ENCODE measurements around the gene DLX5. TPM values are rescaled to one million over a fixed set of nuclear protein-coding genes. Genes with fewer than 3 reads are reported as not detected.
"Not testable (repeated sequence)": the region's sequence is repeated elsewhere in the genome, so short reads cannot be mapped to it uniquely, and the experiment has no call there.

The DLX5 gene
- total RNA-seq = not detected

DNA sequence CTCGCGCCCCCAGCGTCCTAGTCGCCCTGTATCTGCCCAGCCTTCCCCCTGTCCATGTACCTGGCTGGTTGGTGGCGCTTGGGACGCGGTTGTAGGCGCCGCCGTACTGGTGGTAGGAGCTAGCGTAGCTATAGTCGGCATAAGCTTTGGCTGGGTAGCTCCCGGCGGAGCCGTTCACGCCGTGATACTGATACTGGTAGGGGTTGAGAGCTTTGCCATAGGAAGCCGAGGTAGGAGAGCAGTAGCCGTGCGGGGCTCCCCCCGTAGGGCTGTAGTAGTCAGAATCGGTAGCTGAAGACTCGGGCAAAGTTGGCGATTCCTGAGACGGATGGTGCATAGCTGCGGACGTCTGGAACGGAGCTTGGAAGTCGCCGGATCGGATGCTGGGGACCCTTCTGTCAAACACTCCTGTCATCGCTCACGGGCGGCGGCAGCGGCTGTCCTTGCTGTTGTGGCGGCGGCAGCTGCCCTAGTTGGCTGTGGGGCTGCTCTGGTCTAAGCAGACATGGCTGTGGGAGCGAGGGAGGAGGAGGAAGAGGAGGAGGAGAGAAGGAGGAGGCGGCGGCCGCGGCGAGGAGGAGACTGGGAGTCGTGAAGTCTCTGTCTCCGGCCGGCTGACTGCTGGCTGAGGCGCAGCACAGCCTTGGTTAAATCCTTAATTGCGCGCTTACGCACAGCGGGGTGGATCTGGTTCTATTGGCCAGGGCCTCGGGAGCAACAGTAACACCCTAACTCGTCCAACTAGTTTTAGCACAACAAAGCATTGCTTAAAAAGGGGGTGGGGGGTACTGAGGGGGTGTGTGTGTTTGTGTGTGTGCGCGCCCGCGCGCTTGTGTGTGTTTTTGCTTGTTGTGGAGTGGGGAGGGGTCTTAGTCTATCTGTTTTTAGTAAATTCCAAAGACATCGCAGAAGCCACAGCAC, at the start of gene DLX5:
DLX5 (minus strand) TSS at position 623 of the 921 bp plus-strand sequence; CDS start at position 415, 208 bp downstream.
- peaks cover 8% of the 10 kb centered on the region for H3K36me3 Mint-ChIP-seq
- H3K9me3 Mint-ChIP-seq = no peaks in the 10 kb centered on the region
- peak within 1 kb of the TSS; percentile 67 for H3K4me3 Mint-ChIP-seq

GRCh38 chr7:97072025-97072424, 47.4 kb upstream of the DLX5 start:
- not testable (repeated sequence) for H3K36me3 Mint-ChIP-seq, H3K9me3 Mint-ChIP-seq, H3K4me1 Mint-ChIP-seq, DNase-seq, H3K27ac Mint-ChIP-seq, H3K4me3 Mint-ChIP-seq
- H3K27me3 Mint-ChIP-seq = peaks cover 43% of the 10 kb centered on the region

More for the DNA sequence above, at the start of gene DLX5:
- DNase-seq = no peak
- H3K27me3 Mint-ChIP-seq = peaks cover 91% of the 10 kb centered on the region
- H3K4me1 Mint-ChIP-seq = peaks cover 46% of the 10 kb centered on the region
- peak within 1 kb of the TSS; percentile 44 for H3K27ac Mint-ChIP-seq

GRCh38 chr7:97064972-97065587, 40.4 kb upstream of the DLX5 start:
- H3K9me3 Mint-ChIP-seq = no peaks in the 10 kb centered on the region
- no peak for DNase-seq
- H3K4me1 Mint-ChIP-seq = no peaks in the 10 kb centered on the region
- H3K27ac Mint-ChIP-seq = no peak overlapping the region
- H3K4me3 Mint-ChIP-seq = no peak overlapping the region
- no peaks in the 10 kb centered on the region for H3K36me3 Mint-ChIP-seq
- H3K27me3 Mint-ChIP-seq = peaks cover 10% of the 10 kb centered on the region

GRCh38 chr7:97064020-97064419, 39.4 kb upstream of the DLX5 start:
- no peaks in the 10 kb centered on the region for H3K36me3 Mint-ChIP-seq
- peaks cover 10% of the 10 kb centered on the region for H3K27me3 Mint-ChIP-seq
- no peak overlapping the region for H3K4me3 Mint-ChIP-seq
- H3K4me1 Mint-ChIP-seq = no peaks in the 10 kb centered on the region
- H3K9me3 Mint-ChIP-seq = peaks cover 8% of the 10 kb centered on the region
- no peak for DNase-seq
- H3K27ac Mint-ChIP-seq = no peak overlapping the region

DNA sequence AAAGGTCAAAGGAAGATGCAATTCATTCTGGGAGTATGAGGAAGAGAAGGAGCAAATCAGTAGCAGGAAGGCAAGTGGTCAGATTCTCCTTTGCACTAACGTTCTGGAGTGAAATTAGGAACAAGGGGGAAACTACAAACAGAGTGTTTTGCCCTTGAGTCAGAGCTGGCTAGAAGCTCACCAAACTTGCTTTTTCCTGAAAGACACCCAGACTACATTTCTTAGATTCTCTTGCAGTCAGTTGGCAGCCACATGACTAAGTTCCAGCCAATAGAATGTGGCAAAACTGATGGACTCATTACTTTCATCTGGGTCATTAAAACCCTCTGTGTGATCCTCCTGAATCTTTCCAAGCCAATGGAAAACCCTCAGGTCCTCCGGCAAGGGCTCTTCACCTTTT, 18.6 kb upstream of the DLX5 start:
- Mint-ChIP-seq H3K9me3 (no peaks in the 10 kb centered on the region), H3K4me3 (no peak overlapping the region), H3K36me3 (no peaks in the 10 kb centered on the region), H3K4me1 (no peaks in the 10 kb centered on the region), H3K27me3 (peaks cover 38% of the 10 kb centered on the region), H3K27ac (no peak overlapping the region)
- DNase-seq = no peak

- Mint-ChIP-seq H3K27me3 (peaks cover 48% of the 10 kb centered on the region), H3K36me3 (no peaks in the 10 kb centered on the region), H3K4me1 (no peaks in the 10 kb centered on the region), H3K9me3 (no peaks in the 10 kb centered on the region), H3K4me3 (no peak overlapping the region), H3K27ac (no peak overlapping the region)
- DNase-seq = no peak
Observed at GRCh38 chr7:97039374-97040065, 14.9 kb upstream of the DLX5 start.

DNA sequence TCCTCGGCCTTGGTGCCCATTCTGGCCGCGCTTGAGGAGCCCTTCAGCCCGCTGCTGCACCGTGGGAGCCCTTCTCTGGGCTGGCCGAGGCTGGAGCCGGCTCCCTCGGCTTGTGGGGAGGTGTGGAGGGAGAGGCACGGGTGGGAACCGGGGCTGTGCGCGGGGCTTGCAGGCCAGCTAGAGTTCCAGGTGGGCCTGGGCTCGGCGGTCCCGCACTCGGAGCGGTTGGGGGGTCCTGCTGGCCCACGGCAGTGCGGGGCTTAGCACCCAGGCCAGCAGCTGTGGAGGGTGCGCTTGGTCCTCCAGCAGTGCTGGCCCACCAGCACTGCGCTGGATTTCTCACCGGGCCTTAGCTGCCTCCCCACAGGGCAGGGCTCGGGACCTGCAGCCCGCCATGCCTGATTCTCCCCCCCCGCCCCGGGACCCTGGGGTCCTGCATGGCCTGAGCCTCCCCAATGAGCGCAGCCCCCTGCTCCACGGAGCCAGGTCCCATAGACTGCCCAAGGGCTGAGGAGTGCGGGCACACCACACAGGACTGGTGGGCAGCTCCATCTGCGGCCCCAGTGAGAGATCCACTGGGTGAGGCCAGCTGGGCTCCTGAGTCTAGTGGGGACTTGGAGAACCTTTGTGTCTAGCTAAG, 9.7 kb upstream of the DLX5 start:
- DNase-seq, H3K27ac Mint-ChIP-seq, H3K36me3 Mint-ChIP-seq, H3K9me3 Mint-ChIP-seq, H3K4me1 Mint-ChIP-seq, H3K4me3 Mint-ChIP-seq: not testable (repeated sequence)
- peaks cover 34% of the 10 kb centered on the region for H3K27me3 Mint-ChIP-seq

DNA sequence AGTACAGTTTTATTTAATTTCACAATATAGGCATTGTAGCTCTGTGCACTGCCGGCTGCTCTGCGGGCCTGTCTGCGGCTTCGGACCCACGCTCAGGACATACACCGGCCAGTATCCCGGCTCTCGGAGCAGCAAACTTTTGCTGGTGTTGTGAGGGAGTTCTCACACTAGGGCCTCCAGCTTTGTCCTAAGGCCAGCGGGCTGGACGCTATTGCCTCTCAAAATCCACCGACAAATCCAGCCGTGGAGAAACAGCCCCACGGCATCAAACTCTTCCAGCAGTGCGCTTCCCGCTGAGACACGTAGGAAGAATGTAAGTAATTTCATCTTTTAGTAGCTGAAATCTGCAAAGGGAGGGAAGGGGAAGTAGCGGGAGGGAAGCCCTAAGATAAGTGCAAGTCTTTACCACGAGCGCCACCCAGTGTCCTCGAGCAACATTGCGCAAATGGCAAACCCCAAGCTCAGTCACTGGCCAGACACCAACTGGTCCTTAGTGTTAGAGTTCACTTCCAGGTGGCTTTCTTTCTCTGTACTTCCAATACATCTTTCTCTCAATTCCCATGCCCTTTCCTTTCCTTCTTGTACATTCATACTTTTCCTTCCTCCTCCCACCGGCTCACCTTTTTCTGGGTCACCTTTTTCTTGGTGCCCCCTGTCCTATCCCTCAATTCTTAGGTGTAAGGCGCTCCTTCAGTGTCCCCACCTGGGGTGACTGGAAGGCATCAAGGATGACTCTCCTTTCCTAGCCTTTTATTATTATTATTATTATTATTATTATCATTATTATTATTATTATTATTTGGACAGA, 3.0 kb upstream of the DLX5 start:
- Mint-ChIP-seq H3K27me3 (peaks cover 75% of the 10 kb centered on the region), H3K4me3 (peak overlapping the region; percentile 60), H3K4me1 (peaks cover 30% of the 10 kb centered on the region), H3K9me3 (no peaks in the 10 kb centered on the region), H3K36me3 (peaks cover 6% of the 10 kb centered on the region), H3K27ac (no peak overlapping the region)
- peak; percentile 56 for DNase-seq

DNA sequence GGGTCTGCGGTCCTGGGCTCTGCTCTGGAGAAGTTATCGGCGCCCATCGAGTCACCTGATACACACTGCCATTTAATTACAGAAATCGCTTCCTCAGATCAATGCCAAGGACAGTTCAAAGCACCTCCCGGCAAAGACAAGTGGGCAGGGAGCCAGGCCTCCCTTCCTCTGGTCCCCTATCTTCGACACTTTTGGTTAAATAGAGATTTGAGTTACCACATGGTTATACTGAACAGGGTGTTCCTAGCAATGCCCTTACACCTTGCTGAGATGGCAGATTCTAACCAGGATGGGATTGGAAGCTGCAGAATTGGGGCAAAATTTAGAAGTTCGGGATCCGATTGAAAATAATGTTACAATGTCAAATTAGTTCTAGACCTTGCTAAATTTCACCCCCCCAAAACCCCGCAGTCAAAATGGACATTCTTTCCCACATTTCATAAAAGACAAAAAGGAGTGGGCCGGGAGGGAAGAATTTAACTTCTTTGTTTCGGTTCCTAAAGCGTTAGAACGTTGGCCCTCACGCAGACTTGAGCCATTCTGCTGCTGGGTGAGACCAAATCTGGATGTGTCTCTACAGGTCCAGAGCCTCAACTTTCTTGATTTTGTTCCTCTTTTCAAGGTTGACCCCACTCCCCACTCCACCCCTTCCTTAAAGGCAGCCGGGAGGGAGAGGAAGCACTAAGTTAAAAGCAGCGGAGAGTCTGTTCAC, 2.2 kb upstream of the DLX5 start:
- H3K27me3 Mint-ChIP-seq = peaks cover 77% of the 10 kb centered on the region

DNA sequence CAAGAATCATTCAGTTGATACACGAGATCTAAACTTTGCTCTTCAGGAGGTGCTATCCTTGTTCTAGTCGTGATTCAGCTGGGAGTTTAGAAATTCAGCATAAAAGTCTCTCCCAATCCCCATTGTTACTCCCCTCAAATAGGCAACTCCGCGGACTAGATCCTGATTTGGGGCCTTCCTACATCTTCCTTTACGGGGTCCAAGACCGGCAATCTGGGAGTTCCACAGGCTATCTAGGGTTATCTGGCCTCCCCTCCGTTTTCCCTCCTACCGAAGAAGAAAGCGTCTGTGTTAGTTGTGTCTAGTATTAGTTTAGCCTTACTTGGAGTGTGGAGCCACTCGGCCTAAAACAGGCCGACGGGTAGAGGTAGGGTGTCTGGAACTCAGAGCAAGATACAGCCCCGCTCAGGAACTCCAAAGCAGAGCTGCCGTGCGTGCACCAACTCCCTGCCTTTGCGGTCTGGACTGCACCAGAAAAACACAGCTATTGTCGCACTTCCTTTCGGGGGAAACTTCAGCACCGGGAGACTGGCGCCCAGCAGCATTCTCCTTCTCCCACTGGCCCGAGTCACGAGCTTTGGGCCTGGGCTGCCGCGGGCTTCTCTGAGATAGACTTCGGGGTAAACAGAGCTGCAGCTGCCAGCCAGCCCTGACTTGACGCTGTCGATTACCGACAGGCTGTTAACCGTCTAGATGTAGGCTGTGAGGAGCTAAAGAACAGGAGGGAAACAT, 1.5 kb upstream of the DLX5 start:
- peak overlapping the region; percentile 22 for H3K4me3 Mint-ChIP-seq
- peaks cover 77% of the 10 kb centered on the region for H3K27me3 Mint-ChIP-seq
- DNase-seq = no peak
- H3K36me3 Mint-ChIP-seq = peaks cover 8% of the 10 kb centered on the region
- H3K4me1 Mint-ChIP-seq = peaks cover 40% of the 10 kb centered on the region
- no peaks in the 10 kb centered on the region for H3K9me3 Mint-ChIP-seq
- H3K27ac Mint-ChIP-seq = no peak overlapping the region

More for the DNA sequence above, 2.2 kb upstream of the DLX5 start:
- H3K9me3 Mint-ChIP-seq = no peaks in the 10 kb centered on the region
- no peak for DNase-seq
- H3K4me1 Mint-ChIP-seq = peaks cover 38% of the 10 kb centered on the region
- no peak overlapping the region for H3K27ac Mint-ChIP-seq
- peaks cover 8% of the 10 kb centered on the region for H3K36me3 Mint-ChIP-seq
- H3K4me3 Mint-ChIP-seq = peak overlapping the region; percentile 60

GRCh38 chr7:97025130-97025499, 484 bp upstream of the DLX5 start:
- no peaks in the 10 kb centered on the region for H3K9me3 Mint-ChIP-seq
- peaks cover 8% of the 10 kb centered on the region for H3K36me3 Mint-ChIP-seq
- H3K27me3 Mint-ChIP-seq = peaks cover 84% of the 10 kb centered on the region
- H3K4me1 Mint-ChIP-seq = peaks cover 46% of the 10 kb centered on the region
- no peak overlapping the region for H3K4me3 Mint-ChIP-seq
- no peak overlapping the region for H3K27ac Mint-ChIP-seq
- DNase-seq = no peak

GRCh38 chr7:97022491-97023306, 1.9 kb downstream of the DLX5 start:
- Mint-ChIP-seq H3K27me3 (peaks cover 99% of the 10 kb centered on the region), H3K4me1 (peaks cover 48% of the 10 kb centered on the region), H3K27ac (no peak overlapping the region), H3K4me3 (peak overlapping the region; percentile 18), H3K9me3 (no peaks in the 10 kb centered on the region), H3K36me3 (peaks cover 8% of the 10 kb centered on the region)
- no peak for DNase-seq
